SW 1271 (cell line): ENCODE results near the gene NELL1.

Source experiments
- DNase-seq, 2 experiments: peaks; one replicate each; lab custom pipeline; 2025; lab: John Stamatoyannopoulos, UW

NELL1 gene

GRCh38 chr11:20668131-20668809, 1.1 kb upstream of the NELL1 start:
- no peak for DNase-seq

DNA sequence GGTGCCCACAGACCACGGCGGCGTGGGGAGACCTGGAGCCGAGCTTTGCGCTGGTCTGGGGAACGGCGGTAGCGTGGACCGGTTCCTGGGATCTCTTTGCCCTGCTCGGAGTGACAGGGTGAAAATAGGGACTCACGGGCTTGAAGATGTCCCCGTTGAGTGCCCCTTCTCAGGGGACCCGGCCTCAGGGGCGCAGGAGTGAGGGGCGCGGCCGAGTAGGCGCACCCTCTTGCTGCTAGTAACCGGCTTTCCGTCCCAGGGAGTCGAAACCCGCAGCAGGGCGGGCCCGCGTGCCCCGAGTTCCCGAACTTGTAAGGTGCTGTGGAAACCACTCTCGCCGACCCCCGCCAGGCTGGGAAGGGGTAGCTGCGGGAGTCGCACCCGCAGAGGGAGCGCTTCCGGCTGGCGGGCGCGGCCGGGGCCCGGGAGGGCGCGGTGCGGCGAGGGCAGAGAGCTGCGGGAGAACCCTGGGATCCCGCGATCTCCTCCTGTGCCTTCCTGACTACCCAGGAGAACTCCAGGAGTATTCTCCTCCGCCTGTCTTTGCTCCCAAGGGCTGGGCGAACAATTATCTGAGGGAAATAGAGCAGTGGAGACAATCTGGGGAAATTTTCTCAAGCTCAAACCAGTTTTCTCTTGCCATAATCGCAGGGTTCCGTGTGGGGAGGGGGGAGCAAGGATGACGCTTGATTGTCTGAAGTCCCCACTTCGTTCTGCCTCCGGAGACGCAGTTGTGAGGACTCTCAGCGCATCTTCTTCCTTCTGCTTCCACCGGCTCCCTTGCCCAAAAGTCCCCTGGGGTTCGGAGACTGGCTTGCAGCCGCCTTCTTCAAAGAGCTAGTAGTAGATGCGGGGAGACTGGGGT, 666 bp downstream of the NELL1 start:
- DNase-seq: no peak

DNA sequence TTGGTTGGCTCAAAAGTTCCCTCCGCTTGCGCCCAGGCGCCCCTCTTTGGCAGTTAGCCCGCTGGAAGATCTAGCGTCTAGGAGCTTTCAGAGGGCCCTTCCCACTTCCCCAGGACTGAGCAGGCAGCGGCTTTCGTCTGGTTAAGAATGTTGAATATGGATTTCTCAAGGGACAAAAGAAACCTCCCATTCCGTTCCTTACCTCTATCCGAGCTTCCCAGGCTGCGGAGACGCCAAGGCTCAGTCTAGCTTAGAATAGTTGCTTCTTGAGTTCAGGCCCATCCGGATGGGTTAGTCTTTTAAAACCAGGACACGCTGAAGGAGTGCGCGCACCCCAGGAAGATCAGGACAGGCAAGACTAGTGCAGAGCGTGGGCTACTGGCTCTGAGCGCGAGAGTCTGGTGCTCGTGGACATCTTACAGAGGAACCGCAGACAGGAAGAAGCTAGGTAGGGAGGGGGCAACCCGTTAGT, 1.6 kb downstream of the NELL1 start:
- DNase-seq: no peak

DNA sequence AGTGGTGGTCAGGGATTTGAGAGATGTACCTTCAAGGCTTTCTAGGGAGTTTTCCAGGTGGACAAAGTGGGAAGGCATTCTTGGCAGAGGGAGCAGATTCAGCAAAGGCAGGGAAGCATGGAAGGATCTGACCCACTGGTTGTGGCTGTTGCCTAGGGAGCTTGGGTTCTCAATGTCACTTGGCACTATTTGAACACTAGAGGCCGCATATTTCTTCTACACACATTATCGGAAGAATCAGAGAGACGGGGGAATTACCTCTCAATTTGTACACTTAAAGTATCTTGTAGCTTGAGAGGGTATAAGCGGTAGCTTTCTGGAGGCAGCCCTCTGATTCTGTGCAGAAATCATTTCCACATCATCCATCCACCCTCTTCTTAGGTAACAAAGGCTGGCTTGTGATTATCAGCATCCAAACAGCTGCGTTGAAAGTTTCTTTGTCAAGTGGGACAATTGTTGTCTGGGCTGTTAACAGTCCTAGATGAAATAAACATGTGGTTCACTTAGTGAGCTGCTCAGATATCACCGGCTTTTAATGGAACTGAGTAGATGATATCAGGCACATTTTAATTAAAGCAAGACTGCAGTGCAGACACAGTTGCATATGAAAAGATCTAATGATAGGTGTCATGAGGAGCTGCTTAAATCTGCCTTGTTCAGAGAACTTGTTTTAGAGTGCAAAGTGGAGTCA, 2.6 kb downstream of the NELL1 start:
- DNase-seq: peak in 1 of 2 experiments; percentile 21

GRCh38 chr11:20672575-20672974, 3.2 kb downstream of the NELL1 start:
- peak in 1 of 2 experiments; percentile 6 for DNase-seq

- DNase-seq: no peak
Measured at GRCh38 chr11:20676658-20677057, 7.3 kb downstream of the NELL1 start.

DNA sequence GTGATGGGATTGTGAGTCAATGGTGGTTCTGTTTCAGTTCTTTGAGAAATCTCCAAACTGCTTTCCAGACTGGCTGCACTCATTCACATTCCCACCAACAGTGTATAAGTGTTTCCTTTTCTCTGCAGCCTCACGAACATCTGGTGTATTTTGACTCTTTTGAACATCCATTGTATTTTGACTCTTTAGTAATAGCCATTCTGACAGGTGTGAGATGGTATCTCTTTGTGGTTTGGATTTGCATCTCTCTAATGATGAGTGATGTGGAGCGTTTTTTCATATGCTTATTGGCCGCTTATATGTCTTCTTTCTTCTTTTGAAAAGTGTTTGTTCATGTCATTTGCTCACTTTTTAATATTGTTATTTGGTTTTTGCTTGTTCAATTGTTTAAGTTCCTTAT, 19.4 kb downstream of the NELL1 start:
- DNase-seq: no peak

DNA sequence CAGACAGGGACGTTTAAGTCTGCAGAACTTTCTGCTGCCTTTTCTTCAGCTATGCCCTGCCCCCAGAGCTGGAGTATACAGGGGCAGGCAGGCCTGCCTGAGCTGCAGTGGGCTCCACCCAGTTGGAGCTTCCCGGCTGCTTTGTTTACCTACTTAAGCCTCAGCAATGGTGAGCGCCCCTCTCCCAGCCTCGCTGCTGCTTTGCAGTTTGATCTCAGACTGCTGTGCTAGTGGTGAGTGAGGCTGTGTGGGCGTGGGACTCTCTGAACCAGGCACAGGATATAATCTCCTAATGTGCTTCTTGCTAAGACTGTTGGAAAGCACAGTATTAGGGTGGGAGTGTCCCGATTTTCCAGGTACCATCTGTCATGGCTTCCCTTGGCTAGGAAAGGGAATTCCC, 38.5 kb downstream of the NELL1 start:
- DNase-seq: no peak

DNA sequence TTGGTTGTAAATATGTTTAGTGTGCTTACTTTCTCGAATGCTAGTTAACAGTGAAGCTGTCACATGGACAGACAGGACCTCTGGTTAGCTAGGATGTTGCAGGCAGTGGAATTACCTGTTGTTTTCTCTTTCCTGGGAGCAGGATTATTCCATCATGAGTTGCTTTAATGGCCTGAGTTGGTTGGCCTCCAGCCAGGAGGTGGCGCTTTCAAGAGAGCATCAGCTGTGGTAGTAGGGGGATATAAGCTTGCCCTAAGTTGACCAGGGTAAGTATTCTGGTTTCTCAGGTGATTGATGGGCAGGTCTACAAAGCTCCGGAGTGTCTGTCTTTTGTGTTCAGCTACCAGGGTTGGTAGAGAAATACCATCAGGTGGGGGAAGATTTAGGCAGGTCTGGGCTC, 43.5 kb downstream of the NELL1 start:
- DNase-seq: no peak

DNA sequence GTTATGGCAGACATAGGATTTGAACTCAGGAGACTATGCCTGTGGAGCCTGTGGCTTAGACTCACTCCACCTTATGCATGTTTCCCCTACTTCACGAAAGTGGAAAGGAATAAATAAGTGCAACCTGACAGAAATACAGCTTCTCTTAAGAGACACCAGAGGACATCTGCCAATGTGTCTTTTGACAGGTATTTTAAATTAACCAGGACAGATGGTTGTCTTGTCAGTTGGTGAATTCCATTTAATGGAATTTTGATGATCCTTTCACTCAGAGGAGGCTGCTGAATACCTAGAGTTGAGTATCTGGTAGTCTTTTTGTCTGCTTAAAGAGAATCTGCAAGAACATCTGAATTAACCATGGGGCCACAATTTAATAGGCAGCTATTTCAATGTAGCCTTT, 46.1 kb downstream of the NELL1 start:
- no peak for DNase-seq

- DNase-seq: no peak
Measured at GRCh38 chr11:20715931-20716330, 46.5 kb downstream of the NELL1 start.

DNA sequence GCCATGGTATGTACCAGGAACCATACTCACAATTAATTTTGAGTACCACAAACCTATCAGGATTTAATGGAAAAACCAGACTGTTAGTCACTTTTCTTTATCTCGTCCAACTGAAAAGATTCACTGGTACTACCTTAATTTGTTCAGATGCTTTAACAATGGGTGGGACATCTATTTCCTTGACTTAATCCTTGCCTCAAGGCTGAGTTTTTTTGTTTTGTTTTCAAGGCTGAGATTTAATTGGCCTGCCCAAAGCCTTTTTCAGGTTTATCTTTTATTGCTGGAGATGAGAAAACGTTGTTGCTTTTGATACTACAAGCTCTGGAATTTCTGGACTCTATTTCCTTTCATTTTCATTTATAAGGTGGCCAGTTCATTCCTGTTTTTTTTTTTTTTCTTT, 50.4 kb downstream of the NELL1 start:
- no peak for DNase-seq

GRCh38 chr11:20723366-20723765, 54.0 kb downstream of the NELL1 start:
- DNase-seq: no peak

GRCh38 chr11:20729597-20730105, 60.3 kb downstream of the NELL1 start:
- no peak for DNase-seq

GRCh38 chr11:20731676-20732215, 62.4 kb downstream of the NELL1 start:
- DNase-seq: no peak

DNA sequence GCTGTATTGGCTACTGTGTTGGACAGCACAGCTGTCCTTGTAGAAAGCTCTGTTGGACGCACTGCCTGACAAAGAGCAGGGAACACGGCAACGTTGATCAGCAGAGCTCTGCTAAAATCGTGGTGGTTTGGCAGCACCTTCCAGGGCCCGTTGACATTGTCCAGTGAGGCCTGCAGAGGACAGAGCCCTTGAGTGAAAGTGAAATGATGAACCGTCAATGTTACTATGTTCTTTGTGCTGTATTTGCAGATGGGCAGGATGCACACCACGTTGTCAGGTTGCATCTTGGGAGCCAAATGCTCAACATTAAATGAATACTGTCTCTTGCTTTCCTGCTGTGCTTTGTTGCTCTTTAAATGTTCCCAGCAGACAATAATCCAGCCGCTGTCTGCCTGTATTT, 69.7 kb downstream of the NELL1 start:
- DNase-seq: no peak

DNA sequence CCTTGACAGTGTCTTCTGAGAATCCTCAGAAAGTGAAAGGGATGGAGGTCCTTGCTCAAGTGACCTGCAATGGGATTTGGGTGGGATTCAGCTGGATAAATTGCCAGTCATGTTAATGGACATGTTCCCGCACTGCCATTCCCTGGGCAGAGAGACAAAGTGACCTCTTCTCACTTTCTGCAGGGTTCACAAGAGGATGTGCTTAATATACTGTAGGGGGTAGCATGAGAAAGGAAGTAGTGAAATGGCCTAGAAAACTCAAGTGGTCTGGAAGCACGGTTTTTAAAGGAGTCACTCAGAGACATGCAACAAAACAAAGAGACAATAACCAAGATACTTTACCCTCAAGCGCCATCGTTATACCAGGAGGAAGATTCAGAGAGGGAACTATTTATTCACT, 70.2 kb downstream of the NELL1 start:
- DNase-seq: no peak

- no peak for DNase-seq
Measured at GRCh38 chr11:20754933-20755332, 85.5 kb downstream of the NELL1 start.

GRCh38 chr11:20759541-20759940, 90.2 kb downstream of the NELL1 start:
- DNase-seq: no peak

DNA sequence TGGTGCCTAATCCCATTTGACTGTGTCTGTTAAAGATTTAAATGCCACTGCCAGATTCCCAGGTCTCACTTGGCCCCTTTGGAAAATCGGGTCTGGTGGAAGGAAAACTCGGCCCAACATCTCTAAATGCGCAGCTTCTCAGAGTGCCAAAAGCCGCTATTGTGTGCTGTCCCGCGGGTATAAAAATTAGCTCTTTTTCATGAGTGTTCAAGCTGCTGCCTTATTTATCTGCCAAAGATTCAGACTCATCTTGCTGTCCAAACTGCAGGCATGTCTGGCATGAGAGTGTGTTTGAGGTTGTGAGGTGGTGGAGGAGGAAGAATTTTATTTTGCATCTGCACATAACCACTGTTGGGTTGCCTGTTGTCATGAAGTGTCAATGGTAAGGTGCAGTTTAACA, 91.4 kb downstream of the NELL1 start:
- DNase-seq: no peak

GRCh38 chr11:20762116-20762844, 92.9 kb downstream of the NELL1 start:
- DNase-seq: no peak

DNA sequence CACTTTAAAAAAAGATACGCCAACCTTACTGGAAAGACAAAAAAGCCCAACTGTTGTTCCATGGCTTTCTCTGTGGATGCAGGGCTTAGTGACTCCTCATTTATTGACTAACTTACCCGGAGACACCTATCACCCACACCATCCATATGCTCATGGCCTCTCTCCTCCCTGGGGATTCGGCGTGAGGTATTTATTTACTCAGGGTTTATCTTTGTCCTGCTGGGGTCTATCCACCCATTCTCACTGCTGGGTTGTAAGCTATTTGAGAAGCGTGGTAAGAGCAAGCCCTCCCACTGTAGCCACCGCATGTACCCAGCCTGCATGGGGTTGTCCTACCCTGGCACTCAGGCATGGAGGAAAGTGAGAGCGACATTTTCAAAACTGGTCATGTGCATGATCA, 93.6 kb downstream of the NELL1 start:
- DNase-seq: no peak
